ENCODE results near the gene ATF6.

DNA sequence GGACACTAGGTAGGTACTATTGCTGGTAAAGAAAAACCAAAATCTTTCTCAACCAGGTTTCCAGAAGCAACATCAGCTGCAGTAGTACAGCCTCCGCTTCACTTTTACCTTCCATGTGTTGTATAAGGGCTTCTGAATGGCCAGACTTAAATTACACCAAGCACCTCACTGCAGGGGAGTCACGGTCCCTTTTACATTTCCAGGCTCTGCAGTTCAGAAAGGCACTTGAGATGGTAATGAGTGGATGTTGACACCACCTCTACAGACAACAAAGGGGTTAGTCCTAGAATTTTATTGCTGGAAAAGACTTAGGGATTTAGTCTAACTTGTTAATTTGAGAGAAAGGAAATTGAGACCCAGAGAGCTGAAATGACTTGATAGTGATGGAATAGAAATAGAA, 28.5 kb upstream of the ATF6 start:
- TF ChIP-seq, protein P1, sequence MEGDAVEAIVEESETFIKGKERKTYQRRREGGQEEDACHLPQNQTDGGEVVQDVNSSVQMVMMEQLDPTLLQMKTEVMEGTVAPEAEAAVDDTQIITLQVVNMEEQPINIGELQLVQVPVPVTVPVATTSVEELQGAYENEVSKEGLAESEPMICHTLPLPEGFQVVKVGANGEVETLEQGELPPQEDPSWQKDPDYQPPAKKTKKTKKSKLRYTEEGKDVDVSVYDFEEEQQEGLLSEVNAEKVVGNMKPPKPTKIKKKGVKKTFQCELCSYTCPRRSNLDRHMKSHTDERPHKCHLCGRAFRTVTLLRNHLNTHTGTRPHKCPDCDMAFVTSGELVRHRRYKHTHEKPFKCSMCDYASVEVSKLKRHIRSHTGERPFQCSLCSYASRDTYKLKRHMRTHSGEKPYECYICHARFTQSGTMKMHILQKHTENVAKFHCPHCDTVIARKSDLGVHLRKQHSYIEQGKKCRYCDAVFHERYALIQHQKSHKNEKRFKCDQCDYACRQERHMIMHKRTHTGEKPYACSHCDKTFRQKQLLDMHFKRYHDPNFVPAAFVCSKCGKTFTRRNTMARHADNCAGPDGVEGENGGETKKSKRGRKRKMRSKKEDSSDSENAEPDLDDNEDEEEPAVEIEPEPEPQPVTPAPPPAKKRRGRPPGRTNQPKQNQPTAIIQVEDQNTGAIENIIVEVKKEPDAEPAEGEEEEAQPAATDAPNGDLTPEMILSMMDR (conservative IDR thresholded peaks at IDR 0.05; ENCODE audit: low read length), result no peak
- TF ChIP-seq EZH2phosphoT487 (IDR thresholded peaks at IDR 0.05; ENCODE audit: borderline replicate concordance, low read depth, low read length), result no peak
